Glomerular endothelial cell (primary cell): Measurements from ENCODE around the gene PDZD2. TPM values are rescaled to one million over a fixed set of nuclear protein-coding genes. Genes with fewer than 3 reads are reported as not detected.

Experiments used
- DNase-seq: peaks from one replicate; pipeline ENCODE4 v3.0.0-alpha.2; 2011; ENCODE audit warnings: low read depth, low spot score; ENCODE audit errors: extremely low read depth
- total RNA-seq: library from RNA; depleted of rRNA; stranded (reverse); fragments of >200 nt; gene quantifications from 2 replicates; pipeline ENCODE4 v1.2.3, GENCODE V29; 2015

PDZD2 gene
- total RNA-seq, 1 donor from 2014 or later: 20.3 TPM

DNA sequence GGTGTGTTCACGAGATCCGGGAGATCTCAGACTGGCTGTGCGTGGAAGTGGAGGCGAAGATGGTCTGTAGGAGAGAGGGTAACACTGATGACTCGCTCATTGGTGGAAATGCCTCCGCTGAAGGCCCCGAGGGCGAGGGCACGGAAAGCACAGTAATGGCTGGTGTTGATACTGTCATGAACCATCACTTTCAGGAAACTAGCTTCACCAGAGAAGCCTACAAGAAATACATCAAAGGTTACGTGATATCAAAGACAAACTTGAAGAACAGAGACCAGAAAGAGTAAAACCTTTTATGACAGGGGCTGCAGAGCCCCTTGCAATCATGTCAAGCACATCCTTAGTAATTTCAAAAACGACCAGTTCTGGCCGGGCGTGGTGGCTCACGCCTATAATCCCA is 269.5 kb downstream of the PDZD2 start:
- DNase-seq: no peak

GRCh38 chr5:31909073-31909472 is 270.1 kb downstream of the PDZD2 start:
- no peak for DNase-seq

GRCh38 chr5:31911291-31912265 is 272.6 kb downstream of the PDZD2 start:
- no peak for DNase-seq

DNA sequence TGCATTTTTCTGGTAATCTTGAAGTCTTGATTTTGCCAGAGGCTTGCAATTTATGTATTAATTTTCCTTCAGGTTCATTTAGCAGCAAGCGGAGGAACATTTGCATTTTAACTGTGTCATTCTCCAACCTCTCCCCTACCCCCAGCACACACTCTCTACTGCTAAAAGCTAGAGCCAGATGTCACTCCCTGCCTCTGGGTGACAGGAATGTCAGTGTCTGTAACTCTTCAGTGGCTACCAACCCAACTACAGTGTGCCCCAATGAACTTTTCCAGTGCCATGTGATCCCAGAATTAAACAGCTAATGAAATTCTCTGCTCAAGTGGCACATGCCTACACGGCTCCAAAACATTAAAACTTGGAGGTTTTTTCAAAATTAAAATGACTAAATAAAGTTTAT is 274.9 kb downstream of the PDZD2 start:
- DNase-seq: no peak

DNA sequence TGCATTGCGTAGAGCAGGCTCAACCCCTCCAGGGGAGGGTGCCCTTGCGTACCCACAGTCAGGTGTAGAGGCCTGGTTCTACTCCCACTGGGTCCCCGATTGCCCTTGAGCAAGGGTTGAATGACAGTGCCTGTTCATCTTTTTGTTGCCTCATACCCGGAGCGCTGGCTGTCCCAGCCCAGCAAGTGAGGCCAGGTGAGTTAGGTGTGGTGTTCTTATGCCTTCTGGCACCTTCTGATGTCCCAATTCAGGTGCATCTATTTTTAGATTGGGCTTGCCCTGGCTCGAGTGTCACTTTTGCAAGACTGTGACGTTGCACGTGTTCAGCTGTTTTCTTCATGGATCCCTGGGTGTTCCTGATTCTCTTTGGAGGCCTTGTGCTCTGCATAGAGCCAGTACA is 277.4 kb downstream of the PDZD2 start:
- no peak for DNase-seq

DNA sequence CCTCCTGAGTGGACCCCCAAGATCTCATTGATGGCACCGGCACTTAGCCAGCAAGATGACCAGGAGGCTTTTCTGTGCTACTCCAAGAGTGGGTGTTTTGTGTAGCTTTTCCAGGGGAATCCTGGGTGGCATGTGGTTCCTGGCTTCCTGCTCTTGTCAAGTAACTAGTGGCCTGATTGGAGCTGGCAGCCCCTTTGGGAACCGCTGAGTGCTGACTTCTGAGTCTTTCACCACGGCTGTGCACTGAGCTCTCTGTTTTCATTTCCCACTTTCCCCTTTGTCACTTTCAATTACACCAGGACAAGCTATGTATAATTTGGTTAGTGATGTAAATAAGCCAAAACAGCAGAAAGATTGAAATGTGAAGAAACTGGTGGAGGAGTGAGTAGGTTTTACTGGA is 279.8 kb downstream of the PDZD2 start:
- DNase-seq: no peak

GRCh38 chr5:31921852-31922305 is 282.9 kb downstream of the PDZD2 start:
- DNase-seq: peak; percentile 44

DNA sequence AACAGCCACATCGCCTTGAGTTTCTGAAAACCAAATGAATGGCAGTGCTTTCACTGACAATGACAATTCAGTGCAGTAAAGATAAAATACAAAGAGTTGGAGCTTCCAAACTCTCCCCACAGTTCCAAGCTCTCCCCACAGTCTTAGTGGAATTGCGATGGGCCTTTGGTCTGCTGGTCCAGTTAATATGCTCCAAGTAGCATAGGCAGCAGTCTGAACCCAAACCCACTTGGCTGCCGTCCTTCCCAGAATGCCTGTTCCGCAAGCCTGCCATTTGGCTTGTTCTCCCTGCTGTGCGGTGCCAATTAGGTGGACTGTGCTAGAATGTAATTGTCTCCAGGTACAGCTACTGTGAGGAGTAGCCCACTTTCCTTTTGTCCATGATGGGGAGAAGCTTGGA is 285.1 kb downstream of the PDZD2 start:
- DNase-seq: no peak

- DNase-seq: no peak
These were observed 292.9 kb downstream of the PDZD2 start for GRCh38 chr5:31931874-31932273.

- no peak for DNase-seq
These were observed 295.2 kb downstream of the PDZD2 start for GRCh38 chr5:31934156-31934555.

- no peak for DNase-seq
These were observed 296.8 kb downstream of the PDZD2 start for GRCh38 chr5:31935496-31936369.

DNA sequence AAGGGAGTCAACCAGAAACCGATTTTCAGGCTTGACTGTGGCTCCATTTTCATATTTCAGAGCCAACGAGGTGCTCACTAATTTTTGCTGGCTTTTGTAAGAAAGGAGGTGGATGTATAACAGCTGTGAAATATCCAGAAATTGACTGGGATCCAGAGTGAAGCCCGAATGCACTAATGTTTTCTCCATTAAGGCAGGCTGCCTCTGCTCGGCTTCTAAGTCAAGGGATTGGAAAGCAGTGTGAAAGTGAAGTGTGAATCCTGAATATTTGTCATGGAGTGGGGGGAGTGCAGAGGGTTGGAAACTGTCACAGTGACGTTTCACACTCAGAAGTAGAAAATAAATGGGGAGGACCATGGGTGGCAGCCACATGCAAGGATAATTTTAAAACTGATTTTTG is 297.8 kb downstream of the PDZD2 start:
- no peak for DNase-seq

- DNase-seq: no peak
These were observed 298.3 kb downstream of the PDZD2 start for GRCh38 chr5:31937226-31937625.

GRCh38 chr5:31937703-31938102 is 298.8 kb downstream of the PDZD2 start:
- DNase-seq: no peak

DNA sequence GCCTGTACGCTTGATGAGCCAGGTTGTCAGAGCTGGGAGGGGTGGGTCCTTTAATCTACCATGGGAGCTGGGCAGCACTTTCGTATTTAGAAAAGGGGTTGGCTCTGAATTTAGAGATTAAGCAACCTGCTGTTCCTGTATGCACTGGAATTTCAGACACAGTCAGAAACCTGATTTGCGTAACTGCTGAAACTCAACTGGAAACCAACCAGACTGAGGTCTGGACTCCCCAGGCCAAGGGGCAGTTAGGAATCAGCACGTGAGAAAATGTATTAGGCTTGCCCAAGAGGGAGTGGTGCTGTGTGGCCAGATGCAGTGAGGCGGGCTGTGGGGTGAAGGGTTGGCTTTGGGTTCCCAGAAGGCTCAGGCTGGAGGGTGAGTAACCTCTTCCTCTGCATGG is 300.2 kb downstream of the PDZD2 start:
- no peak for DNase-seq

DNA sequence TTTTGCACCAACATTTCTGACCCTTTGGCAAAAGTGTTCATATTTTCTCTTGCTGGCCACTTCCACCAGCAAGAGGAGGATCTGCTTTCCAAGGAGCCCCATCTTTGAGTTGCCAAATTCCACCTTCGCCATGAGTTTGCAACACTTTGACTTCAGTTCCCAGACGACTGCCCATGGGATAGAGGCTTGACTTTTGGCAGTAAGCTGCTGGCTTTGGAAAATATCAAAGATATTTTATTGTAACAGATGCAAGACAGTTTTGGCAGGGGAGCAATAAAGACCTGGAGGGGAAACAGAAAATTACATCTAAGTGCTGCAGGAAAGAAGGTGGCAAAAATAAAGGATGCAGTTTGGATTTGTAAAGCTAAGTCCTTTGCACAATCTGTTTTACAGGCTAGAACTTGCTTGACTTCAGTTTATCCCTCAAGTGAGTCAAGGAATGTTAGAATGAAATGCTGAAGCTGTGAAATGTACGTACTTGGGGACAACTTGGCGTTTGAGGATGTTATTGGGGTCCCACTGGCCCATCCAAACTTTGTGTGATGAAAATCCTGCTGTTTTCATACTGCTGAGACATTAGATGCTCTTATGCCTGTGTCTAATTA is 302.3 kb downstream of the PDZD2 start:
- DNase-seq: no peak

DNA sequence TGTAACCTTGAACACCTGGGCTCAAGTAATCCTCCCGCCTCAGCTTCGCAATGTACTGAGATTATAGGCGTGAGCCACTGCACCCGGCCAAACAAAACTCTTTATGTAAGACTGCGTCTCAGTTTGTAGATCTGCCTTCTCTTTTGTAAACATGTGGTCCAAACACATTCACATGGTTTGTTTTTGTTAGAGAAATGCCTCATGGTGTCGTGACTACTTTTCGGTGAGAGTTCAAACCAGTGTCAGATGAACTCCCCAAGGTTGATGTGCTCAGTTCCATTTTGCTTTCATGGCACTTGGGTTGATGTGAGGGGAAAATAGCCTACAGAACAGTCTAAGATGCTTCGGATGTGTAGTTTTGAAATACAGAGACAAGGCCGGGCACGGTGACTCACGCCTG is 303.6 kb downstream of the PDZD2 start:
- DNase-seq: no peak

- no peak for DNase-seq
These were observed 305.9 kb downstream of the PDZD2 start for GRCh38 chr5:31944684-31945445.

GRCh38 chr5:31948006-31948405 is 309.1 kb downstream of the PDZD2 start:
- no peak for DNase-seq

- no peak for DNase-seq
These were observed 313.1 kb downstream of the PDZD2 start for GRCh38 chr5:31952067-31952466.
